Measurements from ENCODE around the gene NCKAP1. TPM values are rescaled to one million over a fixed set of nuclear protein-coding genes. Genes with fewer than 3 reads are reported as not detected.

Gene NCKAP1
- total RNA-seq, 2 donors from 2014 or later: 19.8 to 59.9 TPM

DNA sequence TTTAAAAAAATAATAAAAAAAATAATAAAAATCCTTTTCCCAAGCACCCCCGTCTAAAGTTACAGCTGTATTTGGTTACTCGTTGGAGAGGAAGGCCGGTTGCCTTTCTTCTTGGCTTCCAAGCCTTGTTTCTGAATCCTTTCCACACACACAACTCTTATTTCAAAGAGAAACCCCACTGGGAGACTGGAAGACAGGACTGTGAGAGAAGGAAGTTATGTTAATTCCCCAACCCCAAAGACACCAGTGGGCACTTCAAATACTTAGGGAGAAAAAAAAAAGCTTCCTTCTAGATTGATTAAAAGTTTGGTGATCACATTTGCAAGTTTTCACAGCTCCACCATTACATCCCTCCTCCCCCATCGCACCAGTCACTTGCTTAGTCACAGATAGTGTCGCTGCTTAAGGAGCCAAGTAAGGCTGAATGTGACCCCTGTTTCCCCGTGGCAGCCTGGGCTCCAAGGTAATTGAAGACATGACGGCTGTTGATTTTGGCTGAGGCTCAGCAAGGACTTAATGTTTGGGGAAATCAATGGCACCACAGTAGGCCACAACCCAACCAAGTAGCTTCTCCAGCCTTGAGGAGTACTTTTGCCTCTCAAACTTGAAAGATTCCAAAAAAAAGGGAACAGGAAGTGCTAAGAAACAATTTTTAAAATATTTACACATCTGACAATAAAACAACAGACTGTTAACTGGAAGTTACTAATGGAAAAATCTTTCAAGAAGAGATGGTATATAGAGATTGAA is 131.0 kb downstream of the NCKAP1 start:
- no peak for TF ChIP-seq POLR2A (IDR thresholded peaks at IDR 0.05)
- TF ChIP-seq, protein P1, sequence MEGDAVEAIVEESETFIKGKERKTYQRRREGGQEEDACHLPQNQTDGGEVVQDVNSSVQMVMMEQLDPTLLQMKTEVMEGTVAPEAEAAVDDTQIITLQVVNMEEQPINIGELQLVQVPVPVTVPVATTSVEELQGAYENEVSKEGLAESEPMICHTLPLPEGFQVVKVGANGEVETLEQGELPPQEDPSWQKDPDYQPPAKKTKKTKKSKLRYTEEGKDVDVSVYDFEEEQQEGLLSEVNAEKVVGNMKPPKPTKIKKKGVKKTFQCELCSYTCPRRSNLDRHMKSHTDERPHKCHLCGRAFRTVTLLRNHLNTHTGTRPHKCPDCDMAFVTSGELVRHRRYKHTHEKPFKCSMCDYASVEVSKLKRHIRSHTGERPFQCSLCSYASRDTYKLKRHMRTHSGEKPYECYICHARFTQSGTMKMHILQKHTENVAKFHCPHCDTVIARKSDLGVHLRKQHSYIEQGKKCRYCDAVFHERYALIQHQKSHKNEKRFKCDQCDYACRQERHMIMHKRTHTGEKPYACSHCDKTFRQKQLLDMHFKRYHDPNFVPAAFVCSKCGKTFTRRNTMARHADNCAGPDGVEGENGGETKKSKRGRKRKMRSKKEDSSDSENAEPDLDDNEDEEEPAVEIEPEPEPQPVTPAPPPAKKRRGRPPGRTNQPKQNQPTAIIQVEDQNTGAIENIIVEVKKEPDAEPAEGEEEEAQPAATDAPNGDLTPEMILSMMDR (IDR thresholded peaks at IDR 0.05): no peak
- no peaks in the 10 kb centered on the region for H3K9me3 ChIP-seq
- intact Hi-C loops (cut with DNase I): no loop called here

DNA sequence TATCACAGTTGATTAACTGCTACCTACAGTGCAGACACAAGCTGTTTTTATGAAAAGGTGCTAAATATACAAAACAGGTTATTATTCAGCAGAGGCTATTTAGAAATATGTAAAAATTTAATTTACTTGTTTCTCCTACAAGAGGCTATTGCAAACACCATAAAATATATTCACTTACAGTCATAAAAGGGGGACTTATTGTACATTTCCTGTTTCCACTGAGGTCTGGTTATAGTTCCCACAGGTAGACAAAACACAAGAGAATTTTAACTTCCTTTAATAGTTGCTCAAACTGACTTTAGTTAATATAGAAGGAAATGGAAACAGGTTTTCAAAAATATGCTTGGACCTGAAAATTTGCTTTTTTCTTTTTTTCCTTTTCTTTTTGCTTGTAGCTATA is 131.8 kb downstream of the NCKAP1 start:
- H3K27ac ChIP-seq: no peak overlapping the region
- no peak overlapping the region for H3K4me3 ChIP-seq
- no peaks in the 10 kb centered on the region for H3K9me3 ChIP-seq
- TF ChIP-seq POLR2A (IDR thresholded peaks at IDR 0.05): no peak
- TF ChIP-seq, protein P1 (IDR thresholded peaks at IDR 0.05): no peak
- no peaks in the 10 kb centered on the region for H3K4me1 ChIP-seq
- no peaks in the 10 kb centered on the region for H3K27me3 ChIP-seq
- intact Hi-C loops (cut with DNase I): no loop called here
- no peak for ATAC-seq
- H3K36me3 ChIP-seq (replicated peaks in 1 of 2; ENCODE audit: insufficient read depth in 1 of 2, low read depth in 2 of 2): no peaks in the 10 kb centered on the region
- DNase-seq: no peak

More for the DNA sequence above, 131.0 kb downstream of the NCKAP1 start:
- ATAC-seq (no peak), DNase-seq (no peak)
- Histone ChIP-seq H3K4me1 (no peaks in the 10 kb centered on the region), H3K36me3 (replicated peaks in 1 of 2; ENCODE audit: insufficient read depth in 1 of 2, low read depth in 2 of 2) (peaks cover 0 to under 1% of the 10 kb centered on the region in 2 donors), H3K4me3 (no peak overlapping the region), H3K27ac (no peak overlapping the region), H3K27me3 (no peaks in the 10 kb centered on the region)
- 76 to 83% methylated on average over 7 of the region's 7 CpGs for WGBS, 2 donors

DNA sequence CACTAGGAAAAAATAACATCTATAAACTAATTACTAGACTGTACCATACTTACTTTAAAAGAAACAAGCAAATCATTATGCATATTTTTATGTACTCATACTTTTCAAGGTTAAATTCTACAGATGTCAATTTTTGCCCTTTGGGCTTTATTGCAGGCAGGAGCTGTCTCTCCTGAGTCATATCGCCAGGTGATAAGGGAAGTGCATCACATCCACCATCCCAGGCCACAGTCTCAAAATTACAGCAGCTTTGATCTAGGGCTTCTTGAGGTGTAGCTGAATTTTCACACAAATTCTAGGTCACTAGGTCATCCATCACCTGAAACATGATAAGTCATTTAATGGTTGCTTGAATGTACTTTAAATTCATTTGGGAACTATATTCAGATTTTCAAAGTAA is 133.4 kb downstream of the NCKAP1 start:
- TF ChIP-seq POLR2A (IDR thresholded peaks at IDR 0.05): no peak
- TF ChIP-seq, protein P1 (IDR thresholded peaks at IDR 0.05): no peak
- Histone ChIP-seq H3K4me1 (no peaks in the 10 kb centered on the region), H3K27me3 (no peaks in the 10 kb centered on the region), H3K4me3 (no peak overlapping the region), H3K27ac (no peak overlapping the region), H3K9me3 (no peaks in the 10 kb centered on the region), H3K36me3 (replicated peaks in 1 of 2; ENCODE audit: insufficient read depth in 1 of 2, low read depth in 2 of 2) (no peaks in the 10 kb centered on the region)
- WGBS, 2 donors: 78 to 91% methylated on average over 1 of the region's 1 CpG
- DNase-seq (no peak), ATAC-seq (no peak)
- intact Hi-C loops (cut with DNase I): no loop called here

DNA sequence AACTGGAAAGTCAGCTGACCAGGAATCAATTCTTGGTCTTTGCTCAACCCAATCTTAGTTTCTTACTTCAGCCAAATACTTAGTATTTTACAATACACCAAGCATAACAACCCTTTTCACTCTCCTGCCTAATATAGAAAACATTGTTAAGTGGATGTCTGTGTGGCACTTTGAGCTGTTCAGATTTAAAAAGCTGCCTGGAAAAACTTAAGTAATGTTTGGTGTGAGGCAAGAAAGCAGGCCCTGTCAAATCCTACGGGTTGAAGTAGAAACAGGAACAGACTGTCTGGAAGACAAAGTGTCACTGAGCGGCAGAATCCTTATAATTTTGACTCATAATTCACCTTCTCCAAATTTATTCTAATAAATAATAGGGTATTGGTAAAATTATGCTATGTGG is 134.7 kb downstream of the NCKAP1 start:
- ATAC-seq (no peak), DNase-seq (no peak)
- Histone ChIP-seq H3K4me3 (no peak overlapping the region), H3K36me3 (replicated peaks in 1 of 2; ENCODE audit: insufficient read depth in 1 of 2, low read depth in 2 of 2) (no peaks in the 10 kb centered on the region), H3K27me3 (no peaks in the 10 kb centered on the region), H3K9me3 (no peaks in the 10 kb centered on the region), H3K4me1 (no peaks in the 10 kb centered on the region), H3K27ac (no peak overlapping the region)
- WGBS, 2 donors: 83 to 97% methylated on average over 2 of the region's 2 CpGs
- intact Hi-C loops (cut with DNase I): no loop called here
- no peak for TF ChIP-seq POLR2A (IDR thresholded peaks at IDR 0.05)
- TF ChIP-seq, protein P1 (IDR thresholded peaks at IDR 0.05): no peak

DNA sequence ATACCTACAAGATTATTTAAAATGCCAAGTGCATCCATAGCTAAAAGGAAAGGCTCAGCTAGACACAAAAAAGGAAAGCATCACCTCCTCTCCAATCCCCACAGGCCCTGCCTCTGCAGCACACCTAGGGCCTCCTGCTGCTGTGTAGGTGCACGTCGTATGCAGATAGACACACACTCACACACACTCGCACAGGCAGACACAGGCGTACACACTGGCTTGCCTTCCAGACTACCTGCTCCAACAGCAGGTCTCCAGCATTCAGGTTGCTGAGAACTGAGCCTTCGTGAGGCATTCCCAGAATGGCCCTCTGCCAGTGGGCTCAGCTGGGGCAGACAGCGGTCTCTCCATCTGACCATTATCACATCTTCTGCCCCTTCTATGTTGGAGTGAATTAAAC is 136.5 kb downstream of the NCKAP1 start:
- Histone ChIP-seq H3K27ac (no peak overlapping the region), H3K4me1 (no peaks in the 10 kb centered on the region), H3K36me3 (replicated peaks in 1 of 2; ENCODE audit: insufficient read depth in 1 of 2, low read depth in 2 of 2) (no peaks in the 10 kb centered on the region), H3K4me3 (no peak overlapping the region), H3K27me3 (no peaks in the 10 kb centered on the region), H3K9me3 (no peaks in the 10 kb centered on the region)
- TF ChIP-seq, protein P1 (IDR thresholded peaks at IDR 0.05): no peak
- no peak for TF ChIP-seq POLR2A (IDR thresholded peaks at IDR 0.05)
- 93 to 94% methylated on average over 6 of the region's 6 CpGs for WGBS, 2 donors
- no peak for ATAC-seq
- DNase-seq: no peak
- intact Hi-C loops (cut with DNase I): no loop called here

Data from body of pancreas (tissue), 4 donors.